ENCODE results near the gene TBC1D9.
"Not testable (repeated sequence)": the region's sequence is repeated elsewhere in the genome, so short reads cannot be mapped to it uniquely, and the experiment has no call there.

DNA sequence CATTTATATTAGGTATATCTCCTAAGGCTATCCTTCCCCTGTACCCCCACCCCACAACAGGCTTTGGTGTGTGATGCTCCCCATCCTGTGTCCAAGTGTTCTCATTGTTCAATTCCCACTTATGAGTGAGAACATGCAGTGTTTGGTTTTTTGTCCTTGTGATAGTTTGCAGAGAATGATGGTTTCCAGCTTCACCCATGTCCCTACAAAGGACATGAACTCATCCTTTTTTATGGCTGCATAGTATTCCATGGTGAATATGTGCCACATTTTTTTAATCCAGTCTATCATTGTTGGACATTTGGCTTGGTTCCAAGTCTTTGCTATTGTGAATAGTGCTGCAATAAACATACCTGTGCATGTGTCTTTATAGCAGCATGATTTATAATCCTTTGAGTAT, 26.6 kb upstream of the TBC1D9 start:
- TF ChIP-seq, protein P1, sequence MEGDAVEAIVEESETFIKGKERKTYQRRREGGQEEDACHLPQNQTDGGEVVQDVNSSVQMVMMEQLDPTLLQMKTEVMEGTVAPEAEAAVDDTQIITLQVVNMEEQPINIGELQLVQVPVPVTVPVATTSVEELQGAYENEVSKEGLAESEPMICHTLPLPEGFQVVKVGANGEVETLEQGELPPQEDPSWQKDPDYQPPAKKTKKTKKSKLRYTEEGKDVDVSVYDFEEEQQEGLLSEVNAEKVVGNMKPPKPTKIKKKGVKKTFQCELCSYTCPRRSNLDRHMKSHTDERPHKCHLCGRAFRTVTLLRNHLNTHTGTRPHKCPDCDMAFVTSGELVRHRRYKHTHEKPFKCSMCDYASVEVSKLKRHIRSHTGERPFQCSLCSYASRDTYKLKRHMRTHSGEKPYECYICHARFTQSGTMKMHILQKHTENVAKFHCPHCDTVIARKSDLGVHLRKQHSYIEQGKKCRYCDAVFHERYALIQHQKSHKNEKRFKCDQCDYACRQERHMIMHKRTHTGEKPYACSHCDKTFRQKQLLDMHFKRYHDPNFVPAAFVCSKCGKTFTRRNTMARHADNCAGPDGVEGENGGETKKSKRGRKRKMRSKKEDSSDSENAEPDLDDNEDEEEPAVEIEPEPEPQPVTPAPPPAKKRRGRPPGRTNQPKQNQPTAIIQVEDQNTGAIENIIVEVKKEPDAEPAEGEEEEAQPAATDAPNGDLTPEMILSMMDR (IDR thresholded peaks at IDR 0.05) = not testable (repeated sequence)
- not testable (repeated sequence) for TF ChIP-seq POLR2A (IDR thresholded peaks at IDR 0.05)

Data from right lobe of liver (tissue), 4 donors.